Occipital lobe (tissue), 2 donors: ENCODE measurements around the gene LIMS1. TPM values are rescaled to one million over a fixed set of nuclear protein-coding genes. Genes with fewer than 3 reads are reported as not detected.
"Not testable (repeated sequence)": the region's sequence is repeated elsewhere in the genome, so short reads cannot be mapped to it uniquely, and the experiment has no call there.

Experiments used
- DNase-seq: peaks from one replicate; lab custom pipeline; 2025; lab: John Stamatoyannopoulos, UW
- total RNA-seq: library from RNA; depleted of rRNA; stranded (reverse); fragments of >200 nt; gene quantifications from one replicate; pipeline ENCODE4 v1.2.3, GENCODE V29; 2014

The LIMS1 gene
- total RNA-seq, 1 donor from 2014 or later: 18.1 TPM

GRCh38 chr2:108658553-108658952 is 124.3 kb downstream of the LIMS1 start:
- DNase-seq: not testable (repeated sequence)

GRCh38 chr2:108661493-108661892 is 127.2 kb downstream of the LIMS1 start:
- DNase-seq: not testable (repeated sequence)

- DNase-seq: peak; percentile 48
Observed at GRCh38 chr2:108662207-108662612, 127.9 kb downstream of the LIMS1 start.

DNA sequence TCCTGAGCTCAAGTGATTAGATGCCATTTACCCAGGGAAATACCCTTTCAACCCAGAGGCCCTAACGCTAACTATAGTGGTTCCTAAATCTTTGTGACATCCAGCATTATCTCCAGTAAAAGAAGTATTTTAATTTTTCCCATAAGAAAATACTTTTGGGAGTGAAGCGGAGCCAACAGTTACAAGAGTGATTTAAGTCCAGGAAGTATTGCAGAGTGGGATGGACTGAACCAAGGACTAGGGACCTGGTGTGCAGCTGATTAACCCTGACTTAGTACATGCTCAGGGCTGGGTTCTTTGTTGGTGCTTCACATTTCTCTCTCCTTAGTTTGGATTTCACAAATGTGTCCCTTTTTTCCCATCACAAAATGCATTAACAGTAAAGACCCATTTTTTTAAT is 129.1 kb downstream of the LIMS1 start:
- DNase-seq: not testable (repeated sequence)

- not testable (repeated sequence) for DNase-seq
Observed at GRCh38 chr2:108664089-108664488, 129.8 kb downstream of the LIMS1 start.

GRCh38 chr2:108664979-108665378 is 130.7 kb downstream of the LIMS1 start:
- not testable (repeated sequence) for DNase-seq

- DNase-seq: not testable (repeated sequence)
Observed at GRCh38 chr2:108665975-108666374, 131.7 kb downstream of the LIMS1 start.

DNA sequence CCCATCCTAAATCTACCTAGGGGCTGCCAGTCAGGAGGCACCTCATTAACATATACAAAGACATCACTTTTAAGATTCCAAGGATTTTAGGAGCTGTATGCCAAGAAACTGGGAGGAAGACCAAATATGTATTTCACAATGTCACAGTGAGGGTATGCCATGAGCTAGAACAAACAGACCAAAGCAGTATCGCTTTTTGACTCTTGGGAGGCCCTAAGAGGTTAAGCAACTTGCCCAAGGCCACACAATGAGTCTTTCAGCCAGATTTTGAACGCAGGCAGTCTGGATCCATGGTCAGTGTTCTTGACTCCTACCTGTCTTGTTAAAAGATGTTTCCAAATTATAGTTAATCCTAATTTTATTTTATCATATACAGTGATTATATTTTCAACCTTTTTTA is 132.9 kb downstream of the LIMS1 start:
- DNase-seq: not testable (repeated sequence)

GRCh38 chr2:108670282-108670681 is 136.0 kb downstream of the LIMS1 start:
- DNase-seq: not testable (repeated sequence)

DNA sequence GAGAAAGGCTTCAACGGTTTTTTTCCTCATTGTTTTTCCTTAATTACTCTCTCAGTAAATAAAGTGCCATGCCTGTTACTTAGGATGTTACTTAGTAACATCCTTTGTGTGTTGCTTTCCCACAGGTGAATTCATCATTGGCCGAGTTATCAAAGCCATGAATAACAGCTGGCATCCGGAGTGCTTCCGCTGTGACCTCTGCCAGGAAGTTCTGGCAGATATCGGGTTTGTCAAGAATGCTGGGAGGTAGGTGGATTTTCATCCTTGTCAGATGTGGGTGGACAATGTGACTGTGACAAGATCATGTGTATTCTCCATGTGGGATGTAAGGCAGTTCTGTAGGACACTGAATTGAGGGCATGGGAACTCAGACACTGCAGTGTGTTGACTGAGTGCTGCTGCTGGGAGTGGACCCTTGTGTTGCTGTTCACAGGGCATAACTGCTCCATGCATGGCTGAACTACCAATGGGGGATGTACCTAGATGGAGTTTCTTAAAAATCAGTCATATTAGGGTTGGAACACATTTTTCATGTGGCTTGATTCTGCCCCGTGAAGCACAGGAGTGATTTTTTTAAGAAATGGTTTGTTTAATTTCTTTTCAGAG is 138.0 kb downstream of the LIMS1 start:
- not testable (repeated sequence) for DNase-seq

- DNase-seq: not testable (repeated sequence)
Observed at GRCh38 chr2:108676522-108676921, 142.3 kb downstream of the LIMS1 start.

DNA sequence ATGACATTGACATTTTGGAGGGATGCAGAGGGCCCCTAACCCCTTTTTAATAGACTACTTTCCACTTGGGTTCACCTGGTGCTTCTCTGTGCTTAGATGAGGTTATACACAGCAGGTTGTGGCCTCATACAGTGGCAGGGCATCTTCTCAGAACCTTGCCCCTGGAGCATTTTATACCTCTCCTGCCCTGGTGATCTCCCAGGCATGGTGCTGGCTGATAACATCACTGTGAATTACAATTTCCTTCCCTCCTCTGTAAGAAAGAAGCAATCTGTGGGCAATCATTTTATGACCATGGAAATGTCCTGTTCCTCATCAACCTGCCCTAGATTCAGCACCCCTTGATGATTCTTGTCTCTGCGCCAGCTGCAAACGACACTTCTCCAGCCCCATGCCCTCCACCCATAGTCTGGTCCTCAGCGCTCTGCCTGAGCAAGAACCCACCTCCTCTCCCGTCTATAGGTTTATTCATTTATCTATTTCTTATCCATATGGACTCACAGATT is 143.0 kb downstream of the LIMS1 start:
- DNase-seq: not testable (repeated sequence)

DNA sequence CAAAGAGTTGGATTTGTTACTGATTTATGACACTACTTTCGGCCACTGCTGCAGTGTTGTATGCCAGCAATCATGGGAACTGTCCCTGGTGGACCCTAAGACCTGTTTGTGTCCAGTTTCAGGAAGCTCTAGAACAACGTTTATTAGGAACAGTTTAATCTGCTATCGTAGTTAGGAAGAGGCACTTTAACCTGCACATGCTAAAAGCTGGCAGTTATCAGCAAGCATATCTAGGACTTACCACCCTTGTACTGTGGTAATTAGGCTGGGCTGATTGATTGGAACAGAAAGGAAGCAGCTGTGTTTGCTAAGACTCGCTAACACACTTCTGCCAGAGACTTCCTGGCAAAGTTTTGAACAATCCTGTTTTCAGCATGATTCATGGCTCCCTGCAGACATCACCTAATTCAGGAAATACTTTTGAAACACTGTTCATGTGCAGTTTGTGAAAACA is 144.0 kb downstream of the LIMS1 start:
- DNase-seq: not testable (repeated sequence)

- DNase-seq: not testable (repeated sequence)
Observed at GRCh38 chr2:108680805-108681204, 146.5 kb downstream of the LIMS1 start.

DNA sequence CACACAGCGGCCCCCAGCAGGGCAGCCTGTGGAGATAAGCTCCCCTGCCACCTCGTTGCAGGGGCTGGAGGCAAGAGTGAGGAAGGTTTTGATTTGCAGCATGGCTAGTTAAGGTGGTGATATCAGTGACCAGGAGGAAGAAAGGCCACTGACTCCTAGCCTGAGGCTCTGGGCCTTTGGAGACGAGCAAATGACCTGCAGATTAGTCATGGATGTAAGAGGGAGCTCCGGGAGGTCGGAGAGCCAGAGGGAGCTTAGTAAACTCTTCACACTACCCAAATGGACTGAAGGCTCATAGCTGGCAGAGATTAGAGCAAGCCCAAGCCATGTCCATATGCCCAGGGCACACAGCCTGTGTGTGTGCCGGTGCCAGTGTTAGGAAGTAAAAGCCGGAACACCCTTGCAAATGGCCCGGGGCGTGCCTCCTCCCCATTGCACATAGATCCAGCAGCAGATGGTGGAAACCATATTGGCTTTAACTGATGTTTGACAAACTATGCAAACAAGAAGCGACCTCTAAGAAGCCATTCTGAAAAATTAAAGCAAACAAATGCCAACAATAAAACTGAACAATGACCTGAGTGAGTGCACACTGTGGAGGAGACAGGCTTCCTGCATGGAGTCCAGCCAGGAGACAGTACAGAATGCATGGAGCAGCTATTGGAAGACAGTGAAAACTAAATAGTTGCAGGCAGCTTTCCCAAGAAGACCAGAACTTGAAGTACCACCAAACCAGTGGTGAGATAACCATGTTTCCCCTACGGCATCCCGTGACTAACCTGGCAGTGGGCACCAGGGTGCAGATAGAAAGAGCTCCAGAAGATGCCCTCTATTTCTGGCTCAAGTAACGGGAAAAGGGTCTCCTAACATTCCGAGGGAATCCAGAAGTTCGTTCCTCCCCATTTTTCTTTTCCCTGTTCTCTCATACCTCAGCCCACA is 154.8 kb downstream of the LIMS1 start:
- DNase-seq: not testable (repeated sequence)

GRCh38 chr2:108690001-108690400 is 155.7 kb downstream of the LIMS1 start:
- not testable (repeated sequence) for DNase-seq

DNA sequence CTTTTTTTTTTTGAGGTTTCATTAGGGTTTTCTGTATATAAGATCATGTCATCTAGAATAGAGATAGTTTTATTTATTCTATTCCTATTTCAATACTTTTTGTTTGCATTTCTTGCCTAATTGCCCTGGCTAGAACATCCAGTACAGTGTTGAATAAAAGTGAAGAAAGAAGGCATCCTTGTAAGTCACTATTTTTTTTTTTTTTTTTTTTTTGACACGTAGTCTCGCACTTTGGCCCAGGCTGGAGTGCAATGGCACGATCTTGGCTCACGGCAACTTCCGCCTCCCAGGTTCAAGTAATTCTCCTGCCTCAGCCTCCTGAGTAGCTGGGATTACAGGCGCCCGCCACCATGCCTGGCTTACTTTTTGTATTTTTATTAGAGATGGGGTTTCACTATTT is 157.2 kb downstream of the LIMS1 start:
- no peak for DNase-seq

GRCh38 chr2:108701208-108701607 is 166.9 kb downstream of the LIMS1 start:
- no peak for DNase-seq

- DNase-seq: no peak
Observed at GRCh38 chr2:108701806-108702205, 167.5 kb downstream of the LIMS1 start.

- no peak for DNase-seq
Observed at GRCh38 chr2:108704871-108705270, 170.6 kb downstream of the LIMS1 start.

GRCh38 chr2:108707300-108707699 is 173.0 kb downstream of the LIMS1 start:
- DNase-seq: no peak

DNA sequence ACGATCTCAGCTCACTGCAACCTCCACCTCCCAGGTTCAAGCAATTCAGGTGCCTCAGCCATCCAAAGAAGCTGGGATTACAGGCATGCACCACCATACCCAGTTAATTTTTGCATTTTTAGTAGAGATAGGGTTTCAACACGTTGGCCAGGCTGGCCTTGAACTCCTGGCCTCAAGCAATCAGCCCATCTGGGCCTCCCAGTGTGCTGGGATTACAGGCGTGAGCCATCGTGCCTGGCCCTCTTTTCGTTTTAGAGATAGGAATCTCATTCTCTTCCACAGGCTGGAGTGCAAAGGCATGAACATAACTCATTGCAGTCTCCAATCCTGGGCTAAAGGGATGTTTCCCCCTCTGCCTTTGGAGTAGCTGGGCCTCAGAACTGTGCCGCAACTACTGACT is 182.7 kb downstream of the LIMS1 start:
- DNase-seq: not testable (repeated sequence)
